ENCODE data around the gene STOX1. TPM values are rescaled to one million over a fixed set of nuclear protein-coding genes. Genes with fewer than 3 reads are reported as not detected.

The STOX1 gene
- total and polyA plus RNA-seq, 10 of the 15 experiments (the other 5 are each of a cell fraction or from before 2014, with no cell fraction given) = 0.18 to 1.2 (median 0.67) TPM; not detected in 1

- no peak for FAIRE-seq
- CTCF ChIA-PET = no interaction called here
- DNase-seq (ENCODE audit: low read depth, low spot score) = no peak
- H3K4me3 ChIP-seq = no peak overlapping the region
- no peak overlapping the region for H2AFZ ChIP-seq (ENCODE audit: control insufficient read depth, low read depth, low read length)
- RAD21 ChIA-PET (ENCODE audit: unreplicated experiment) = no interaction called here
- H3K36me3 ChIP-seq (ENCODE audit: control insufficient read depth in 2 of 2, insufficient read depth in 2 of 2, low read length in 1 of 2) = no peaks in the 10 kb centered on the region
- SMC1A ChIA-PET (ENCODE audit: uncharacterized antibody, unreplicated experiment) = no interaction called here
- WGBS (ENCODE audit: insufficient coverage, insufficient replicate concordance, low lambda C conversion rate, missing lambda C conversion rate) = 83% methylated on average over 6 of the region's 6 CpGs
- intact Hi-C loops (cut with micrococcal nuclease; ENCODE audit: unreplicated experiment) = no loop called here
- no peaks in the 10 kb centered on the region for H4K20me1 ChIP-seq (ENCODE audit: control insufficient read depth, insufficient read depth)
- H3K4me2 ChIP-seq (ENCODE audit: control insufficient read depth, insufficient read depth) = no peak overlapping the region
- H3K4me1 ChIP-seq (ENCODE audit: control insufficient read depth, insufficient read depth, low read length) = peaks cover 3% of the 10 kb centered on the region; the same call in 1 of the 2 replicates
- no peak overlapping the region for H3K9ac ChIP-seq (ENCODE audit: control insufficient read depth, insufficient read depth, low read length)
- in situ Hi-C loops (cut with MboI) = no loop called here
- POLR2A ChIA-PET = no interaction called here
- no peaks in the 10 kb centered on the region for H3K79me2 ChIP-seq (ENCODE audit: control insufficient read depth, insufficient read depth, low read length)
- ATAC-seq = no peak
- H3K27ac ChIP-seq (ENCODE audit: control insufficient read depth, insufficient read depth) = no peak overlapping the region
- no peaks in the 10 kb centered on the region for H3K27me3 ChIP-seq (replicated peaks in 1 of 2; ENCODE audit: control insufficient read depth in 2 of 2, insufficient read depth in 2 of 2, low read length in 1 of 2)
- no peaks in the 10 kb centered on the region for H3K9me3 ChIP-seq (replicated peaks; ENCODE audit: control insufficient read depth, insufficient read depth, low read length)
- no TSS peak for BruUV-seq (replicated peaks)
- no peak for TF ChIP-seq E2F8 (IDR thresholded peaks at IDR 0.05; ENCODE audit: low read depth, partially characterized antibody)
- no peak for TF ChIP-seq ATF7 (IDR thresholded peaks at IDR 0.05; ENCODE audit: low read depth)
- TF ChIP-seq ZNF207 (IDR thresholded peaks at IDR 0.05; ENCODE audit: borderline replicate concordance) = no peak
- no peak for TF ChIP-seq SUPT20H (IDR thresholded peaks at IDR 0.05; ENCODE audit: borderline replicate concordance, control insufficient read depth, low read depth, low read length)
- no peak for TF ChIP-seq ZNF217 (IDR thresholded peaks at IDR 0.05)
- TF ChIP-seq ZNF592 (IDR thresholded peaks at IDR 0.05) = no peak
- TF ChIP-seq SMARCA5 (IDR thresholded peaks at IDR 0.05) = no peak
- TF ChIP-seq SREBF2 (IDR thresholded peaks at IDR 0.05; ENCODE audit: low read length) = no peak
- no peak for TF ChIP-seq CHD4 (IDR thresholded peaks at IDR 0.05)
- TF ChIP-seq SIX5 (IDR thresholded peaks at IDR 0.05; ENCODE audit: low read depth, low read length, severe bottlenecking) = no peak
- no peak for TF ChIP-seq ZBTB4 (CRISPR knock-in tag; IDR thresholded peaks at IDR 0.05)
- no peak for TF ChIP-seq NR2F1 (conservative IDR thresholded peaks at IDR 0.05)
- TF ChIP-seq ESRRA (IDR thresholded peaks at IDR 0.05; ENCODE audit: low read length) = no peak
- TF ChIP-seq RAD51 (IDR thresholded peaks at IDR 0.05) = no peak
- TF ChIP-seq RCOR1 (conservative IDR thresholded peaks at IDR 0.05; ENCODE audit: low read depth, low read length) = no peak
- no peak for TF ChIP-seq KDM1A (IDR thresholded peaks at IDR 0.05; ENCODE audit: borderline replicate concordance)
- no peak for TF ChIP-seq PAX5 (IDR thresholded peaks at IDR 0.05; ENCODE audit: borderline replicate concordance, low read depth, low read length)
These were observed 2.6 kb downstream of the STOX1 start for GRCh38 chr10:68829952-68830351.

Data from GM12878 (cell line).